HG02970 (cell line): ENCODE measurements around the gene LDB1.

ENCODE experiments used
- ATAC-seq: cut with Tn5 transposase; IDR thresholded peaks from one replicate; pipeline ENCODE4 v1.9.1; 2021; ENCODE audit warnings: mild to moderate bottlenecking, moderate library complexity, moderate number of reproducible peaks; ENCODE audit not compliant: unreplicated experiment, low FRiP score

LDB1 gene

DNA sequence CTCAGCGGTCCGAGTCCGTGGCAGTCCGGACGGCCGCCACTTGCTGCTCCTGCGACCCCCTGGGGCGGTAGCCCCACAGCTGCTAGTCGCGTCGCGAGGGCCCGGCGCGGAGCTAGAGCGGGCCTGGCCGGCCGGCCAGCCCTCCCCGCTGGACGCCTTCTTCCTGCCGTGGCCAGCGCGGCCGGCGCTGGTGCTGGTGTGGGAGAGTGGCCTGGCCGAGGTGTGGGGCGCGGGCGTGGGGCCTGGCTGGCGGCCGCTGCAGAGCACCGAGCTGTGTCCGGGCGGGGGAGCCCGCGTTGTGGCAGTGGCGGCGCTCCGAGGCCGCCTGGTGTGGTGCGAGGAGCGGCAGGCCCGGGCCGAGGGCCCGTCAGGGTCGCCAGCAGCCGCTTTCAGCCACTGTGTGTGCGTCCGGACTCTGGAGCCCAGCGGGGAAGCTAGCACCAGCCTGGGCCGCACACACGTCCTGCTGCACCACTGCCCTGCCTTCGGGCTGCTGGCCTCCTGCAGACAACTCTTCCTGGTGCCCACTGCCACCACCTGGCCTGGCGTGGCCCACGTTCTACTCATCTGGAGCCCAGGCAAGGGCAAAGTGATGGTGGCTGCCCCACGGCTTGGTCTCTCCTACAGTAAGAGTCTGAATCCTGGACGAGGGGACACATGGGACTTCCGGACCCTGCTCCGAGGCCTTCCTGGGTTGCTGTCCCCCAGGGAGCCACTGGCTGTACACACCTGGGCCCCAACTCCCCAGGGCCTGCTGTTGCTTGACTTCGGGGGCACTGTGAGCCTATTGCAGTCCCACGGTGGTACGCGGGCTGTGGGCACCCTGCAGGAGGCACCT is 54.4 kb downstream of the LDB1 start:
- ATAC-seq: no peak

DNA sequence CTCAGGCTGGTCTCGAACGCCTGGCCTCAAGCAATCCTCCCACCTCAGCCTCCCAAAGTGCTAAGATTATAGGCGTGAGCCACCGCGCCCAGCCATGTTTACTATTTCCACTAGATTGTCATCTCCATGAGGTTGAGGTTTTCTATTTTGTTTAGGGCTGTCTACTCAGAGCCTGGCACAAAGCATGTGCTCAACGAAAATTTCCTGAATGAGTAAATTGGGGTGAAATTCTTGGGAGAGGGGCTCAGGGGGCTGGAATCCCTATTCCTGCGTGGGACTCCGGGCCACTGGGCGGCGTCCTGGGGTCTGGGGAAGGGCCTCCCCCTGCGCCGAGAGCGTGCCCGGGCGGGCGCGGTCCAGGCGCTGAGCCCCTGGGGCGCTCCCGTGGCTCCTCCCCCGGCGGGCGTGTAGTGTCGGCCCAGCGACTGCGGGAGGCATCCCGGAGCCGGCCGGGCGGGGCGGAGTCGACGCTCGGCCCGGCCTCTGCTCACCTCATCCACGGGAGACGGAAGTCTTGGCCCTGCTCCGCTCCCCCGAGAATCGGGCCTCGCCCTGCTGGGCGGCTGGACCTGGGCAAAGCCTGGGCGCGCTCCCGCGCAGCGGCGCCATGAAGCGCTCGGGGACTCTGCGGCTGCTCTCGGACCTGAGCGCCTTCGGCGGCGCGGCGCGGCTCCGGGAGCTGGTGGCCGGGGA is 55.2 kb downstream of the LDB1 start, which contains the start of gene HPS6:
Gene HPS6 (plus strand): TSS at position 482 of the 693 bp plus-strand sequence. CDS start 126 bp downstream, at position 608.
- ATAC-seq: peak; percentile 87

DNA sequence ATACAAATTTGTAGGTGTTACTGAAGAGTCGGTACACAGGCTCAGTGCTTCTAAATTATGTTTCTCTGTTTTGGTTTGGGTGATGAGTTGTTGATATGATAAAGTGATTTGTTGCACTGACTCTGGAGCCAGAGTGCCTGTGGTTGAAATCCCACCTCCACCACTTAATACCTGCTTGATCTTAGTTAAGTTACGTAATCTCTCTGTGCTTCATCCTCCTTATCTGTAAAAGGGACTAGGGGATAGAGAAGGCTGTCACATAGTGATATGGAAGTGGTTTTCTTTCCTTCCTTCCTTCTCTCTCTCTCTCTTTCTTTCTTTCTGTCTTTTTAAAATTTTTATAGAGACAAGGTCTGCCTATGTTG is 55.7 kb downstream of the LDB1 start:
- ATAC-seq: no peak

DNA sequence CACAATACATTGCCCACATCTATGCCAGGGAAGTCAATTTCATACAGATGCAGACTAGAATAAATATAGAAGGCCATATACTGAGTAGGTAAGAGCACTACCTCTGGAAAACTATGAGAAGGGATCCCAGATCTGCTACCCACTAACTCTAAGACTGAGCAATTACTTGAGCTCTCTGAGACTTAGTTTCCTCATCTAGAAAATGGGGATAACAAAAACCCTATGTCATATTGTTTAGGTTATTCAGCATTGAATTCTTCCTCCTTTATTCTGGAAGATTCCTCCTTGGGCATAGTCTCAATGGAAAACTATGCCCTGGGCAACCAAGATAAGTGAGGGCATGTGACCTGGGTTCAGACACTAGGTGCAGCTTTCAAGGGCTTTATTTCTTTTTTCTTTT is 60.2 kb downstream of the LDB1 start:
- no peak for ATAC-seq
